CD4-positive, alpha-beta T cell treated with Interleukin-4 for 1 hour (primary cell): ENCODE results near the gene CCL26.
A peak's percentile ranks its signal among the peaks of the same experiment; 100 is the strongest.
"Not testable (repeated sequence)": the region's sequence is repeated elsewhere in the genome, so short reads cannot be mapped to it uniquely, and the experiment has no call there.

Experiments
- DNase-seq, 2 donors: peaks; one replicate each; pipeline ENCODE4 v3.0.0-alpha.2; 2020 to 2022

CCL26 gene

DNA sequence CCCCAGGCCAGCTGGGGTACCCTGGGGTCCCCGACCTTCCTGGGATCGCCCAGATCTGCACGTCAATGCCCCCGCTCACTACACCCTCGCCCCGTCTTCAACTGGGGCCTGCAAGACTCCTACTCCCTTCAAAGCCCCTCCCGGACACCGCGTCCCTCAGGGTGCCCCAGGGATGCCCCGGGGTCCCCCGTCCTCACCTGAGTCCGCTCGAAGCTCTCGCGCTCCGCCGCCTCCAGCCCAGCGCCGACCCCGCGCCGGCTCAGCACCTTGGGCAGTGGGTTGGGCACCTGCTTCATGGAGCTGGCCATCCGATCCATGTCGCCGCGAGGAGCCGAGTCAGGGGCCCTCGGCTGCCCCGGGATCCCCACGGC is 33.4 kb downstream of the CCL26 start, which contains the start of gene HIP1:
Gene HIP1 (minus strand): TSS at position 338 of the 371 bp plus-strand sequence. CDS start 21 bp downstream, at position 317.
- no peak for DNase-seq

DNA sequence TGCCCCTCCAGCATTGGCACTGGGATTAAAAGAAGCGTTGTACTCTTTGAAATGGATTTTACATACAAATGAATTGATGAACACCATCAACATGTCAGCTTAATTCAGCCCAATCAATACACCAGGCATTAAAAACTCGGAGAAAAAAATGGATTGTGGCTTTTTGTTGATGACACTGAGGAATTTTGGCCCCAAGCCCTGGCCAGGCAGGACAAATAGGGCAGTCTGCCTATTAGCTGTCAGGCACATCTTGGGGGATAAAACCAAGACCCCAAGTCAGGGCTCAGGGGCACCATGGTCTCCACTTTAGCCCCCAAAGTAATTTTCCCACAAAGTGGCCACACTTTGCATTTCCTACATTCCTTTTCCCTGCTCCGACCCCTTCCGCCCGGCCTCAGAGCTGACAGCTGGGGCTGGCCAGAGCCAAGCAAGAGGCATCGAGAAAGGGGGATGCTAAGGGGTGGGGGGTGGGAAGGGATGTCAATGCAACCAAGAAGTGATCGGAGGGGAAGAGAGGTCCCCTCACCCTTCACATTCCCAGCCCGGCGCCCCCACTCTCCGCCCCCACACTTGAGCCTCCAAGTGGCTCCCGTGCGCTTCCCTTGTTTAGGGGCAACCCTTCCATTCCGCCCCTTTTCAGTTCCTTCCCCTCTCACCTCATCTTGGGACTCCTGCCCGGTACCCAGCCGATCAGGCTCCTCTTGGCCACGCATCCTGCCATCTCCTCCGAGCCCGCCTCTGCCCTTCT is 34.0 kb downstream of the CCL26 start:
- no peak for DNase-seq

- no peak for DNase-seq
Measured at GRCh38 chr7:75735581-75736350, 36.2 kb downstream of the CCL26 start.

GRCh38 chr7:75734586-75735458 is 37.2 kb downstream of the CCL26 start:
- DNase-seq, result no peak

- no peak for DNase-seq
Measured at GRCh38 chr7:75732764-75733630, 39.0 kb downstream of the CCL26 start.

DNA sequence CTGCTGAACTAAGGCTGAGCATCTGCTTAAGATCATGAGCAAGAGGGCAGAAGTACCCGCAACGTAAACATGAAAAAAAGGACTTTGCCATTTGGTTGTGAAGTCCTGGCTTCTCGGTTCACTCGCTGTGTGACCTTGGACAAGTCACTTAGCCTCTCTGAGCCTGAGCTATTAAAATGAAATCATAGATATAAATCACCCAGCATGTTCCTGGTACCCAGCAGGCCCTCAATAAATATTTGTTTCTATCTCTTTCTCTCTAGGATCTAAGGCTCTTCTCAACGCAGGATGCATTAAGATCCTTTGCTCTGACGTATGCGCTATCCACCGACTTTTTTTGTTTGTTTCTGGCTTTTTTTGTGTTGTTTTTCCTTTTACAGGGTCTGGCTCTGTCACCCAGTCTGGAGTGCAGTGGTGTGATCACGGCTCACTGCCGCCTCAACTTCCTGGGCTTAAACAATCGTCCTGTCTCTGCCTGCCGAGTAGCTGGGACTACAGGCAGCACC is 39.9 kb downstream of the CCL26 start:
- no peak for DNase-seq

GRCh38 chr7:75729851-75730274 is 42.1 kb downstream of the CCL26 start:
- no peak for DNase-seq

DNA sequence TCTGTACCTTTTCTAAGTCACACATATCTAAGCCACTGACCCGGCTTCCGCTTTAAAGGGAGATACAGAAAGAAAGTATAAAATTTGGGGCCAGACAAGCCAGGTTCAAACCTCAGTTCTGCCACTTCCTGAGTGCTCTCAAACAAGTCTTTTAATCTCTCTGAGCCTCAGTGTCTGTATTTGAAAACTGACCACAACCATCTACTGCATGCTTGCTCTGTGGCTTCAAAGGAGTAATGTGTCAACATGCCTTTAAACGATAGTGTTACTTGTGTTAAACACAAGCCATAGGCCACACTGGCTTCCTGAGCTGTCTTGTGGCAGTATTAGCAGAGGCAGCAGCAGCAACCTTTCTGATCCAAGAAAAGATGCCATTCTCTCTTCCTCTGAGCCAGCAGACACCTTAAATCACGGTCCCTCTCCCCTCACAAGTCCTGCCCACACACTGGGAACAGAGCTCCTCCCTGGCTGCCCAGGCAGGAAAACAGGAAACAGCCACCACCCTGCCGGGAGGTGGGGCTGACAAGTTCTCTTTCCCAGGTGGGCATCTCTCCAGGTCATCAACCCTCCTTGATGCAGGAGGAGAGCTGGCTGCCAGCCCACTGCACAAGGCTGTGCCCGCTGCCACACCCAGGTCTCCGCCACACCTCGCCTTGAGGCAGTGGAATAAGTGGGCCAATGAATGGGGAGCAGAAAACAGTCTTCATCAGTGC is 44.0 kb downstream of the CCL26 start:
- peak; percentile 55 to 76 for DNase-seq

DNA sequence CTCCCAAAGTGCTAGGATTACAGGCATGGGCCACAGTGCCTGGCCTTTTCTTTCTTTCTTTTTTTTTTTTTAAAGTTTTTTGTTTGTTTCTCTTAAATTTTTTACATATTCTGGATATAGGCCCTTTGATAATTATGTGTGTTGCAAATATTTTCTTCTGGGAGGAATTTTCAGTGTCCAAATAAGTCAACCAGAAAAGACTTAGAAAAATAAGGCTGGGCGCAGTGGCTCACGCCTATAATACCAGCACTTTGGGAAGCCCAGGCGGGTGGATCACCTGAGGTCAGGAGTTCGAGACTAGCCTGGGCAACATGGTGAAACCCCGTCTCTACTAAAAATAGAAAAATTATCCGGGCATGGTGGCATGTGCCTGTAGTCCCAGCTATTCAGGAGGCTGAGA is 44.7 kb downstream of the CCL26 start:
- not testable (repeated sequence) for DNase-seq

DNA sequence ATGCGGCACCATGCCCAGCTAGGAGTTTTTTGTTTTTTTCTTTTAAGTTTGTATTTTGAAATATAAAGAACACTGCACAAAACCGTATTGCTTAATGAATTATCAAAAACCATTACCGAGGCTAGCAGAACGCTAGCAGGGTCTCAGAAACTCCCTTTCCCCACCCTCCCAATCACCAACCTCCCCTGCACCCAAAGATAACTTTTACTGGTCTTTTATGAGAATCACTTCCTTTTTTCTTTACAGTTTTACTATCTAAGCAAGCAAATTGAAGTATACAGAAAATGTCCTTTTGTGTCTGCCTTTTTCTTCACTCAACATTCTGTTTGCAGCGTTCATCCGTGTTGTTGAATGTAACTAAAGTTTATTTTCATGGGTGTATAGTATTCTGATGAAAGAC is 46.7 kb downstream of the CCL26 start:
- DNase-seq, result no peak

DNA sequence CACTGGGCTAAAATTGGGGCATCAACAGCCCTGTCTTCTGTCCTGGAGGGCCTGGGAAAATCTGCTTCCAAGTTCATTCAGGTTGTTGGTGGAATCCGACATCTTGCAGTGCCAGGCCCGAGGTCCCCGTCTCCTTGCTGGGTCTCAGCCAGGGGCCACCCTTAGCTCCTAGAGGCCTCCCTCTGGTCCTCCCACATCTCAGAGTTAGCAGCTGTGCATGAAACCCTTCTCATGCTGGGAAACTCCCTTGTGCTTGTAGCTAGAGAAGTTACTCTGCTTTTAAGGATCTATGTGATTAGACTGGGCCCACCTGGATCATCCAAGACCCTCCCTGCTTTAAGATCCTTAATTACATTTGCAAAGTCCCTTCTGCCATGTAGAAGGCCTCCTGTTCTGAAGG is 48.6 kb downstream of the CCL26 start:
- DNase-seq, result no peak

DNA sequence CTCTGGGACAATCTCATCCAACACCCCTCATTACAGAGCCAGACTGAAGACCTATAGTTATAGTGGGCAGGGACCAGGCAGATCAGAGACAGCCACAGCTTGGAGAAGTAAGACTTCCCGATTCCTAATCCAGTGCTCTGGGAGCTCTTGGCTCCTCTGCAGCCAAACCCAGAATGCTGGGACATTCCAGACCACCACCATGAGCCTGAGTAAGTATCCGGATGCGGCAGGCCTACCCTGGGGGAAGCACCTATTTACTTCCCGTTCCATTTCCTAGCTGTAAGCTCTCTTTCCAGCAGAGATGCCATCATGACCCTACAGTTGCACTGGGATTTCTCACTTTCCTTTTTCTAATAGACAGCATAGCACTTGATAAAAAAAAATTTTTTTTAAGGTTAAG is 49.6 kb downstream of the CCL26 start:
- DNase-seq, result no peak

DNA sequence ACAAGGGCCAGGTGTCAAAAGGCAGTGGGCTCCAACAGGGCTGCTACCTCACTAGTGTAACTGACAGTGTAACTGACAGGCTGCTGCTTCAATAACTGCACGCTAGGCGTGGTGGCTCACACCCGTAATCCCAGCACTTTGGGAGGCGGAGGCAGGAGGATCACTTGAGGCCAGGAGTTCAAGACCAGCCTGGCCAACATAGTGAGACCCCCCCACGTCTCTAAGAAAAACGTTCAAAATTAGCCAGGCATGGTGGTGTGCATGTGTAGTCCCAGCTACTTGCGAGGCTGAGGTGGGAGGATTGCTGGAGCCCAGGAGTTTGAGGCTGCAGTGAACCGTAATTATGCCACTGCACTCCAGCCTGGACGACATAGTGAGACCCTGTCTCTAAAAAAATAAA is 50.1 kb downstream of the CCL26 start:
- DNase-seq, result not testable (repeated sequence)

- no peak for DNase-seq
Measured at GRCh38 chr7:75721426-75721825, 50.6 kb downstream of the CCL26 start.

- no peak for DNase-seq
Measured at GRCh38 chr7:75719626-75720025, 52.4 kb downstream of the CCL26 start.
